NT2/D1 (cell line): Measurements from ENCODE around the gene SETD9.

Experiments
- DNase-seq: peaks from one replicate; pipeline ENCODE4 v3.0.0-alpha.2; 2011; ENCODE audit warnings: low read depth, low spot score
- H3K27me3 ChIP-seq: 2 replicates; pipeline ENCODE4 v1.6.0; 2011; ENCODE audit warnings: mild to moderate bottlenecking; ENCODE audit not compliant: insufficient read length, insufficient read depth
- H3K36me3 ChIP-seq: 2 replicates; pipeline ENCODE4 v1.6.1; 2011; ENCODE audit warnings: mild to moderate bottlenecking, low read length, mixed read lengths; ENCODE audit not compliant: insufficient read depth, insufficient read length
- H3K4me1 ChIP-seq: 2 replicates; pipeline ENCODE4 v1.5.1; 2011; ENCODE audit not compliant: insufficient read depth, insufficient read length
- H3K4me3 ChIP-seq: 2 replicates; pipeline ENCODE4 v1.5.1; 2011; ENCODE audit warnings: low read depth; ENCODE audit not compliant: insufficient read length
- H3K9ac ChIP-seq: 2 replicates; pipeline ENCODE4 v1.6.0; 2011; ENCODE audit warnings: low read depth; ENCODE audit not compliant: insufficient read length
- H3K9me3 ChIP-seq: 2 replicates; pipeline ENCODE4 v1.5.1; 2011; ENCODE audit warnings: mild to moderate bottlenecking, low read length; ENCODE audit not compliant: insufficient read depth
- SUZ12 ChIP-seq: IDR thresholded peaks from 2 replicates; pipeline ENCODE4 v1.6.1; 2011; ENCODE audit not compliant: insufficient read length, insufficient read depth; ENCODE audit errors: extremely low read depth
- YY1 ChIP-seq: IDR thresholded peaks from 2 replicates; pipeline ENCODE4 v1.6.1; 2011; ENCODE audit not compliant: insufficient read length, insufficient read depth
- ZNF274 ChIP-seq: IDR thresholded peaks from 2 replicates; pipeline ENCODE4 v1.6.1; 2011; ENCODE audit warnings: mild to moderate bottlenecking, low read depth, low read length

The SETD9 gene

GRCh38 chr5:56913766-56914165 is 4.4 kb downstream of the SETD9 start:
- H3K4me3 ChIP-seq: no peak overlapping the region
- TF ChIP-seq YY1 (no peak), ZNF274 (no peak), SUZ12 (no peak)
- no peaks in the 10 kb centered on the region for H3K9me3 ChIP-seq
- peaks cover 20% of the 10 kb centered on the region for H3K36me3 ChIP-seq
- H3K27me3 ChIP-seq: no peaks in the 10 kb centered on the region
- H3K9ac ChIP-seq: no peak overlapping the region
- DNase-seq: no peak
- no peaks in the 10 kb centered on the region for H3K4me1 ChIP-seq

GRCh38 chr5:56914678-56915077 is 5.3 kb downstream of the SETD9 start:
- Histone ChIP-seq H3K4me3 (no peak overlapping the region), H3K4me1 (no peaks in the 10 kb centered on the region)

GRCh38 chr5:56917534-56917933 is 8.1 kb downstream of the SETD9 start:
- Histone ChIP-seq H3K27me3 (no peaks in the 10 kb centered on the region), H3K36me3 (peaks cover 43% of the 10 kb centered on the region), H3K9me3 (peaks cover under 1% of the 10 kb centered on the region; the same call in 1 of the 2 replicates), H3K9ac (no peak overlapping the region), H3K4me3 (no peak overlapping the region), H3K4me1 (no peaks in the 10 kb centered on the region)
- TF ChIP-seq YY1 (no peak), SUZ12 (no peak), ZNF274 (no peak)
- DNase-seq: no peak

More at GRCh38 chr5:56914678-56915077, 5.3 kb downstream of the SETD9 start:
- no peaks in the 10 kb centered on the region for H3K27me3 ChIP-seq
- no peak for TF ChIP-seq YY1
- H3K9ac ChIP-seq: no peak overlapping the region
- peaks cover 24% of the 10 kb centered on the region for H3K36me3 ChIP-seq
- no peak for DNase-seq
- H3K9me3 ChIP-seq: no peaks in the 10 kb centered on the region

- H3K4me3 ChIP-seq: no peak overlapping the region
- no peak overlapping the region for H3K9ac ChIP-seq
- no peaks in the 10 kb centered on the region for H3K4me1 ChIP-seq
- H3K9me3 ChIP-seq: peaks cover 6% of the 10 kb centered on the region; the same call in 1 of the 2 replicates
- no peaks in the 10 kb centered on the region for H3K27me3 ChIP-seq
- H3K36me3 ChIP-seq: peaks cover 48% of the 10 kb centered on the region
- no peak for DNase-seq
- TF ChIP-seq ZNF274 (no peak), SUZ12 (no peak)
Measured at GRCh38 chr5:56918054-56918453, 8.7 kb downstream of the SETD9 start.

GRCh38 chr5:56919942-56920662 is 10.7 kb downstream of the SETD9 start:
- H3K36me3 ChIP-seq: peaks cover 56% of the 10 kb centered on the region
- no peaks in the 10 kb centered on the region for H3K27me3 ChIP-seq
- H3K9ac ChIP-seq: no peak overlapping the region
- peaks cover 26% of the 10 kb centered on the region for H3K9me3 ChIP-seq
- H3K4me1 ChIP-seq: no peaks in the 10 kb centered on the region
- DNase-seq: no peak
- no peak for TF ChIP-seq SUZ12
- no peak for TF ChIP-seq YY1
- TF ChIP-seq ZNF274: no peak
- no peak overlapping the region for H3K4me3 ChIP-seq

GRCh38 chr5:56922922-56923321 is 13.5 kb downstream of the SETD9 start:
- Histone ChIP-seq H3K4me1 (no peaks in the 10 kb centered on the region), H3K4me3 (no peak overlapping the region), H3K9ac (no peak overlapping the region), H3K36me3 (peaks cover 73% of the 10 kb centered on the region), H3K27me3 (no peaks in the 10 kb centered on the region), H3K9me3 (peaks cover 36% of the 10 kb centered on the region)
- no peak for TF ChIP-seq ZNF274
- TF ChIP-seq YY1: no peak
- no peak for TF ChIP-seq SUZ12
- DNase-seq: no peak

GRCh38 chr5:56934325-56934724 is 24.9 kb downstream of the SETD9 start:
- Histone ChIP-seq H3K4me3 (no peak overlapping the region), H3K36me3 (peaks cover 77% of the 10 kb centered on the region), H3K27me3 (no peaks in the 10 kb centered on the region), H3K9ac (no peak overlapping the region), H3K9me3 (no peaks in the 10 kb centered on the region), H3K4me1 (no peaks in the 10 kb centered on the region)
- no peak for DNase-seq
- no peak for TF ChIP-seq YY1
- no peak for TF ChIP-seq SUZ12
- TF ChIP-seq ZNF274: no peak

- Histone ChIP-seq H3K9me3 (no peaks in the 10 kb centered on the region), H3K27me3 (no peaks in the 10 kb centered on the region), H3K9ac (no peak overlapping the region), H3K36me3 (peaks cover 86% of the 10 kb centered on the region), H3K4me1 (no peaks in the 10 kb centered on the region), H3K4me3 (no peak overlapping the region)
- no peak for DNase-seq
- TF ChIP-seq YY1 (no peak), SUZ12 (no peak), ZNF274 (no peak)
Measured at GRCh38 chr5:56938858-56939257, 29.5 kb downstream of the SETD9 start.
